H1 (cell line): ENCODE measurements around the gene C1orf174. TPM values are rescaled to one million over a fixed set of nuclear protein-coding genes. Genes with fewer than 3 reads are reported as not detected.
"Not testable (repeated sequence)": the region's sequence is repeated elsewhere in the genome, so short reads cannot be mapped to it uniquely, and the experiment has no call there.

ENCODE experiments used
- CTCF ChIA-PET: fragments of 300-600 bp; sonication (Branson Sonifier 250); formaldehyde crosslinking; loops from one replicate; lab custom pipeline; 2021; ENCODE audit not compliant: partially characterized antibody; lab: Charles Lee
- POLR2A ChIA-PET: fragments of 300-600 bp; sonication (Branson Sonifier 250); formaldehyde crosslinking; loops from one replicate; lab custom pipeline; 2021; ENCODE audit warnings: inconsistent platforms; ENCODE audit not compliant: partially characterized antibody; lab: Charles Lee
- DNase-seq, 2 experiments: peaks; one replicate each; pipeline versions ENCODE4 v3.0.0 to v3.0.0-alpha.2; 2010 to 2022; ENCODE audit warnings: low spot score in 2 of 2, low read depth in 1 of 2, mixed read lengths in 1 of 2
- FAIRE-seq: peaks from 2 replicates; lab custom pipeline; 2011; peaks lifted over from hg19 to GRCh38; lab: Jason Lieb, UNC
- H2AFZ ChIP-seq: 2 replicates; pipeline ENCODE4 v1.8.1; 2012; ENCODE audit warnings: low read length, inconsistent platforms
- H2AK5ac ChIP-seq: 2 replicates; pipeline ENCODE4 v1.6.1; 2013; ENCODE audit warnings: low read depth, low read length
- H2BK120ac ChIP-seq: replicated peaks from 2 replicates; pipeline ENCODE3; 2013; ENCODE audit warnings: low read depth, low read length, inconsistent platforms
- H2BK12ac ChIP-seq: 2 replicates; pipeline ENCODE4 v1.6.1; 2013; ENCODE audit warnings: low read depth, low read length
- H2BK15ac ChIP-seq: 2 replicates; pipeline ENCODE4 v1.6.1; 2013; ENCODE audit warnings: low read length
- H2BK20ac ChIP-seq: 2 replicates; pipeline ENCODE4 v1.6.1; 2013; ENCODE audit warnings: low read length
- H2BK5ac ChIP-seq: 2 replicates; pipeline ENCODE4 v1.6.1; 2013; ENCODE audit warnings: low read depth, low read length
- H3K14ac ChIP-seq: 2 replicates; pipeline ENCODE4 v1.6.1; 2013; ENCODE audit warnings: inconsistent platforms; ENCODE audit not compliant: insufficient read length
- H3K18ac ChIP-seq: 2 replicates; pipeline ENCODE4 v1.6.1; 2013; ENCODE audit warnings: low read length; ENCODE audit errors: extremely low read depth
- H3K23ac ChIP-seq: 2 replicates; pipeline ENCODE4 v1.6.1; 2013; ENCODE audit warnings: inconsistent platforms; ENCODE audit not compliant: insufficient read length
- H3K23me2 ChIP-seq: 2 replicates; pipeline ENCODE4 v1.6.1; 2013; ENCODE audit warnings: low read depth, low read length
- H3K27ac ChIP-seq: 2 replicates; pipeline ENCODE4 v1.6.1; 2011; ENCODE audit warnings: low read depth, low read length, inconsistent platforms
- H3K27me3 ChIP-seq, 4 experiments: replicated peaks in 1 of 4; 1 replicate in 1 of 4; 2 replicates in 3 of 4; pipeline versions ENCODE4 v1.6.1 to v1.8.1; 2011 to 2013; ENCODE audit warnings: low read length in 3 of 4, mild to moderate bottlenecking in 3 of 4, inconsistent platforms in 2 of 4, mixed read lengths in 2 of 4, moderate library complexity in 1 of 4; ENCODE audit not compliant: control insufficient read depth in 3 of 4, insufficient read depth in 3 of 4; ENCODE audit errors: extremely low read depth in 1 of 4
- H3K36me3 ChIP-seq, 4 experiments: 2 replicates each; pipeline versions ENCODE4 v1.6.1 to v1.8.1; 2011 to 2013; ENCODE audit warnings: mild to moderate bottlenecking in 4 of 4, low read length in 3 of 4, moderate library complexity in 2 of 4, control low read depth in 1 of 4, inconsistent platforms in 1 of 4; ENCODE audit not compliant: insufficient read depth in 4 of 4, control insufficient read depth in 2 of 4
- H3K4ac ChIP-seq: replicated peaks from 2 replicates; pipeline ENCODE3; 2013; ENCODE audit warnings: low read length, low read depth, mixed read lengths, inconsistent platforms; ENCODE audit not compliant: insufficient read length
- H3K4me1 ChIP-seq, 4 experiments: replicated peaks in 1 of 4; 1 replicate in 1 of 4; 2 replicates in 3 of 4; pipeline versions ENCODE4 v1.6.1 to v1.8.1; 2011 to 2013; ENCODE audit warnings: low read length in 3 of 4, inconsistent platforms in 2 of 4, mixed read lengths in 1 of 4; ENCODE audit not compliant: insufficient read depth in 4 of 4, control insufficient read depth in 3 of 4
- H3K4me2 ChIP-seq, 2 experiments: 2 replicates each; pipeline versions ENCODE4 v1.6.1 to v1.8.1; 2011 to 2013; ENCODE audit warnings: low read depth in 2 of 2, low read length in 2 of 2, control low read depth in 1 of 2, inconsistent platforms in 1 of 2, mild to moderate bottlenecking in 1 of 2; ENCODE audit not compliant: insufficient read depth in 1 of 2
- H3K4me3 ChIP-seq, 4 experiments: fragments of 200-600, 300-600 bp in 1 of 4; sonication (generic), shearing (Covaris generic), sonication (Bioruptor Twin) in 1 of 4; 2 replicates each; pipeline versions ENCODE4 v1.5.1 to v1.8.1; 2011 to 2016; ENCODE audit warnings: low read length in 4 of 4, low read depth in 3 of 4, control low read depth in 2 of 4, inconsistent platforms in 2 of 4, mild to moderate bottlenecking in 2 of 4, mixed read lengths in 1 of 4, moderate library complexity in 1 of 4; ENCODE audit not compliant: insufficient read depth in 2 of 4; ENCODE audit errors: extremely low read depth in 1 of 4
- H3K56ac ChIP-seq: replicated peaks from 2 replicates; pipeline ENCODE3; 2013; ENCODE audit warnings: low read depth, mild to moderate bottlenecking, mixed read lengths, low read length, inconsistent platforms; ENCODE audit not compliant: insufficient read length
- H3K79me1 ChIP-seq: 2 replicates; pipeline ENCODE4 v1.6.1; 2013; ENCODE audit warnings: low read depth, low read length, control low read depth
- H3K79me2 ChIP-seq, 2 experiments: 2 replicates each; pipeline versions ENCODE4 v1.6.1 to v1.8.1; 2012 to 2013; ENCODE audit warnings: low read length in 2 of 2, mild to moderate bottlenecking in 2 of 2, inconsistent platforms in 1 of 2; ENCODE audit not compliant: insufficient read depth in 2 of 2, control insufficient read depth in 1 of 2
- H3K9ac ChIP-seq, 4 experiments: replicated peaks in 1 of 4; 1 replicate in 1 of 4; 2 replicates in 3 of 4; pipeline versions ENCODE4 v1.6.1 to v1.8.1; 2011 to 2013; ENCODE audit warnings: low read depth in 3 of 4, low read length in 3 of 4, control low read depth in 2 of 4, mild to moderate bottlenecking in 2 of 4, moderate library complexity in 2 of 4, inconsistent platforms in 1 of 4; ENCODE audit errors: extremely low read depth in 1 of 4
- H3K9me3 ChIP-seq, 2 experiments: 2 replicates each; pipeline versions ENCODE4 v1.6.1 to v1.8.1; 2012 to 2013; ENCODE audit warnings: mild to moderate bottlenecking in 2 of 2, moderate library complexity in 2 of 2, control low read depth in 1 of 2, inconsistent platforms in 1 of 2, low read depth in 1 of 2, low read length in 1 of 2, mixed read lengths in 1 of 2; ENCODE audit not compliant: insufficient read depth in 2 of 2
- H4K20me1 ChIP-seq, 2 experiments: replicated peaks in 1 of 2; 2 replicates each; pipeline versions ENCODE3 to v1.8.1; 2011 to 2013; ENCODE audit warnings: inconsistent platforms in 2 of 2, low read length in 2 of 2, mild to moderate bottlenecking in 1 of 2; ENCODE audit not compliant: insufficient read depth in 2 of 2, control insufficient read depth in 1 of 2
- H4K5ac ChIP-seq: 2 replicates; pipeline ENCODE4 v1.6.1; 2013; ENCODE audit warnings: low read length, low read depth, mixed read lengths, inconsistent platforms; ENCODE audit not compliant: insufficient read length
- H4K8ac ChIP-seq: 2 replicates; pipeline ENCODE4 v1.8.0; 2013; ENCODE audit warnings: mild to moderate bottlenecking, moderate library complexity, low read length, inconsistent platforms; ENCODE audit not compliant: insufficient read depth; ENCODE audit errors: extremely low read depth
- H4K91ac ChIP-seq: replicated peaks from 2 replicates; pipeline ENCODE3; 2013; ENCODE audit warnings: low read length, mixed read lengths, inconsistent platforms; ENCODE audit not compliant: insufficient read length
- WGBS, 2 experiments: shearing (Covaris generic) in 1 of 2; methylation state at CpG; one replicate each; pipeline versions ENCODE4 v1.1.6 to v1.1.7; 2013 to 2015; ENCODE audit warnings: low lambda C conversion rate in 2 of 2, mixed read lengths in 2 of 2, inconsistent platforms in 1 of 2, low coverage in 1 of 2, missing lambda C conversion rate in 1 of 2; ENCODE audit not compliant: insufficient replicate concordance in 2 of 2, insufficient coverage in 1 of 2, insufficient read length in 1 of 2; ENCODE audit errors: extremely low coverage in 1 of 2, missing lambda C conversion rate in 1 of 2; 5-methylcytosine and 5-hydroxymethylcytosine counted together
- polyA plus RNA-seq, 7 experiments: library from polyadenylated mRNA; depleted of rRNA in 3 of 7; stranded (reverse) in 5 of 7; unstranded in 2 of 7; fragments of >200 nt in 5 of 7; fragments of 200-250 nt in 2 of 7; gene quantifications; 1 replicate in 5 of 7; 2 replicates in 1 of 7; 4 replicates in 1 of 7; pipeline versions ENCODE4 v1.2.1 to v1.2.3, GENCODE V29; 2011 to 2013; ENCODE audit warnings: missing spikeins in 2 of 7, mixed read lengths in 2 of 7
- total RNA-seq: library from RNA; stranded (reverse); fragmentation: NEBNext Ultra II Directional; extraction: Animal tissue kit (Norgen Biotek cat#: 25700); gene quantifications from 2 replicates; pipeline ENCODE4 v1.2.1, GENCODE V29; 2021

The C1orf174 gene
- total and polyA plus RNA-seq, 2 of the 8 experiments (the other 6 are each of a cell fraction or from before 2014, with no cell fraction given): 28.4 to 32.4 TPM

GRCh38 chr1:3918359-3918758 lies 18.3 kb upstream of the C1orf174 start:
- H4K20me1 ChIP-seq, H3K79me1 ChIP-seq, H3K18ac ChIP-seq, POLR2A ChIA-PET, FAIRE-seq, H3K27ac ChIP-seq, H3K4ac ChIP-seq, H2BK20ac ChIP-seq, H4K8ac ChIP-seq, H3K56ac ChIP-seq, CTCF ChIA-PET, DNase-seq, H2BK12ac ChIP-seq, H3K36me3 ChIP-seq, H3K9me3 ChIP-seq, H3K4me2 ChIP-seq, H2BK120ac ChIP-seq, H3K4me1 ChIP-seq, H4K91ac ChIP-seq, H3K14ac ChIP-seq, H3K79me2 ChIP-seq, H3K4me3 ChIP-seq, H2AK5ac ChIP-seq, H2BK5ac ChIP-seq, H3K23me2 ChIP-seq, H3K23ac ChIP-seq, H2BK15ac ChIP-seq, H2AFZ ChIP-seq, H3K27me3 ChIP-seq, H4K5ac ChIP-seq, H3K9ac ChIP-seq: not testable (repeated sequence)
- WGBS, 2 experiments: 84% methylated on average over 6 of the region's 6 CpGs; no CpG with 5 or more reads in 1 of the 2 experiments
